GM23248 (cell line): ENCODE measurements around the gene ZNF280C. TPM values are rescaled to one million over a fixed set of nuclear protein-coding genes. Genes with fewer than 3 reads are reported as not detected.

Experiments used
- DNase-seq: peaks from one replicate; pipeline ENCODE4 v3.0.0-alpha.2; 2015
- H2AFZ ChIP-seq: fragments of 200-600 bp; sonication (generic); 2 replicates; pipeline ENCODE4 v1.6.1; 2016; ENCODE audit warnings: antibody characterized with exemption
- H3F3A ChIP-seq: fragments of 200-600 bp; sonication (generic); 2 replicates; pipeline ENCODE4 v1.6.1; 2016; ENCODE audit warnings: mild to moderate bottlenecking, antibody characterized with exemption, mixed run types; ENCODE audit not compliant: insufficient read depth
- H3K27ac ChIP-seq: fragments of 200-600 bp; sonication (generic); 2 replicates; pipeline ENCODE4 v1.5.1; 2016; ENCODE audit warnings: mild to moderate bottlenecking
- H3K27me3 ChIP-seq: fragments of 200-600 bp; sonication (generic); replicated peaks from 2 replicates; pipeline ENCODE4 v1.6.1; 2016; ENCODE audit warnings: mild to moderate bottlenecking; ENCODE audit not compliant: insufficient read depth
- H3K36me3 ChIP-seq: fragments of 200-600 bp; sonication (generic); 2 replicates; pipeline ENCODE4 v1.6.1; 2016; ENCODE audit warnings: low read depth, mild to moderate bottlenecking
- H3K4me1 ChIP-seq: fragments of 200-600 bp; sonication (generic); 2 replicates; pipeline ENCODE4 v1.6.1; 2016; ENCODE audit warnings: mild to moderate bottlenecking; ENCODE audit not compliant: insufficient read depth
- H3K4me2 ChIP-seq: fragments of 200-600 bp; sonication (generic); one replicate; pipeline ENCODE4 v1.6.1; 2016; ENCODE audit warnings: mild to moderate bottlenecking; ENCODE audit not compliant: unreplicated experiment
- H3K4me3 ChIP-seq: fragments of 200-600 bp; sonication (generic); 2 replicates; pipeline ENCODE4 v1.5.1; 2016; ENCODE audit warnings: mild to moderate bottlenecking
- H3K79me2 ChIP-seq: fragments of 200-600 bp; sonication (generic); 2 replicates; pipeline ENCODE4 v1.6.1; 2016; ENCODE audit warnings: mild to moderate bottlenecking; ENCODE audit not compliant: insufficient read depth
- H3K9ac ChIP-seq: fragments of 200-600 bp; sonication (generic); 2 replicates; pipeline ENCODE4 v1.6.1; 2016; ENCODE audit warnings: mild to moderate bottlenecking
- H3K9me2 ChIP-seq: fragments of 200-600 bp; sonication (generic); 2 replicates; pipeline ENCODE4 v1.6.1; 2016; ENCODE audit warnings: mixed run types, mild to moderate bottlenecking, moderate library complexity; ENCODE audit not compliant: insufficient read depth
- H3K9me3 ChIP-seq: fragments of 200-600 bp; sonication (generic); one replicate; pipeline ENCODE4 v1.6.1; 2017; ENCODE audit warnings: low read depth
- H4K20me1 ChIP-seq: fragments of 200-600 bp; sonication (generic); 2 replicates; pipeline ENCODE4 v1.6.0; 2016; ENCODE audit not compliant: insufficient read depth
- EZH2 ChIP-seq: fragments of 200-600 bp; sonication (generic); IDR thresholded peaks from 2 replicates; pipeline ENCODE4 v1.6.1; 2018; ENCODE audit warnings: antibody characterized with exemption, mild to moderate bottlenecking; ENCODE audit not compliant: insufficient read depth, poor library complexity, severe bottlenecking
- EZH2phosphoT487 ChIP-seq: fragments of 200-600 bp; sonication (generic); IDR thresholded peaks from 2 replicates; pipeline ENCODE4 v1.6.1; 2018; ENCODE audit warnings: antibody characterized with exemption, moderate library complexity, mild to moderate bottlenecking, low read depth; ENCODE audit not compliant: insufficient read depth
- WGBS, 2 experiments: methylation state at CpG; one replicate each; pipeline ENCODE4 v1.1.6; 2015 to 2017; ENCODE audit warnings: low lambda C conversion rate in 2 of 2, low coverage in 1 of 2; ENCODE audit errors: missing lambda C conversion rate in 2 of 2; 5-methylcytosine and 5-hydroxymethylcytosine counted together
- in situ Hi-C: fragments of 300-500 bp; cut with MboI; formaldehyde crosslinking; loops from 2 replicates; pipeline ENCODE4 v1.15.0; 2020
- polyA plus RNA-seq: library from polyadenylated mRNA; unstranded; fragments of >200 nt; fragmentation: Nextera tagmentation; extraction: Ambion mirVana; gene quantifications from 2 replicates; pipeline ENCODE4 v1.2.1, GENCODE V29; 2016
- total RNA-seq: library from RNA; depleted of rRNA; stranded (reverse); fragments of >200 nt; shearing (Covaris generic); gene quantifications from 2 replicates; pipeline ENCODE4 v1.2.3, GENCODE V29; 2014

The ZNF280C gene
- total and polyA plus RNA-seq, 2 experiments from 2014 or later: 2.0 to 3.4 TPM

DNA sequence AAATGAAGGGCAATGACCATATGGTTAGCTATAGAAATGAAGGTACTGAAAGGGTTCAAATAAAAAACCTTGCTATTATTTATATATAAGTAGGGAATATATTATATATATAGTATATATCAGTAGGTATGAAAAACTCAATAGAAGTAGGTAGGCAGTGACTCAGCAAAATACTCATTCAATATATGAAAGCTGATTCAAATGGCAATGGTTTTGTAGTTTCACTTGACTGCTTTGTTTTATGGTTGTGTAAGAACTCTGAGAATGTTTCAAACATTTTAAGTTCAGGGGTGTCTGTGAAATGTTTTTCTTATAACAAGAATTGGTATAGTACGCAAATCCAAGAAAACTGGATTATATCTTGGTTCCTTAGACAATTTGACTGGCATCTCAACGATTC, 4.1 kb downstream of the ZNF280C start:
- WGBS, 2 experiments: 100% methylated on average over 2 of the region's 2 CpGs
- Histone ChIP-seq H3K27ac (no peak overlapping the region), H3K36me3 (no peaks in the 10 kb centered on the region), H3K9me2 (no peaks in the 10 kb centered on the region), H3K9me3 (no peaks in the 10 kb centered on the region), H3K4me2 (no peak overlapping the region), H3K79me2 (peaks cover 68% of the 10 kb centered on the region), H3K4me1 (peaks cover 8% of the 10 kb centered on the region; the same call in 1 of the 2 replicates), H4K20me1 (no peaks in the 10 kb centered on the region), H3F3A (no peaks in the 10 kb centered on the region), H3K4me3 (no peak overlapping the region), H3K9ac (no peak overlapping the region), H3K27me3 (no peaks in the 10 kb centered on the region), H2AFZ (no peak overlapping the region)
- DNase-seq: peak; percentile 4
- TF ChIP-seq EZH2: no peak
- in situ Hi-C loops: no loop called here

DNA sequence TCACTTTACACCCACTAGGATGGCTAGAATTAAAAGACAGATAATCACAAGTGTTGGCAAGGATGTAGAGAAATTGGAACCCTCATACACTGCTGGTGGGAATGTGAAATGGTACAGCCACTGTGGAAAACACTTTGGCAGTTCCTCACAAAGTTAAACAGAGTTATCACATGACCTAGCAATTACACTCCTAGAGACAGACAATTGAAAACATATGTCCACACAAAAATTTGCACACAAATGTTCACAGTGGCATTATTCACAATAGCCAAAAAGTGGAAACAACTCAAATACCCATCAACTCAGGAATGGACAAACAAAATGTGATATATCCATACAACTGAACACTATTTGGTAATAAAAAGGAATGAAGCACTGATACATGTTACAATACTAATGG, 5.7 kb downstream of the ZNF280C start:
- peak; percentile 5 for DNase-seq

DNA sequence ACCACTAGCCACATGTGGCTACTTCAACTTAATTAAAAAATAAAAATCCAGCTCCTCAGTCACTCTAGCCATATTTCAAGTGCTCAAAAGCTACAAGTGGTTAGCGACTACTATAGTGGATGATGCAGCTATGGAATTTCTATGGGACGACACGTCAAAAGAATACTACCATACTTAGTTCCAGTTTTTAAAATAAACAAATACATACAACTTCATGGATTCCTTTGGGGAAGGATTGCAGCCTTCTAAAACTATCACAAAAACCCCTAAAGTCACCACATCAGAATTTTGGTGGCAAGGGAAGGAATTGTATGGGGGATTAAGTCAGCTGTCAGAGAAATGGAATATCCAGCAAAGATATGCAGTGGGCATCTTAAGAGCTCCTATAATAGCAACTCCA, 6.5 kb downstream of the ZNF280C start:
- Histone ChIP-seq H3K36me3 (no peaks in the 10 kb centered on the region), H3K4me3 (no peak overlapping the region), H3K27ac (no peak overlapping the region), H3K4me1 (peaks cover 4% of the 10 kb centered on the region; the same call in 1 of the 2 replicates), H3K79me2 (peaks cover 64% of the 10 kb centered on the region), H2AFZ (no peak overlapping the region), H3K27me3 (no peaks in the 10 kb centered on the region), H3K9me3 (no peaks in the 10 kb centered on the region), H3K9ac (no peak overlapping the region), H3K4me2 (no peak overlapping the region), H3F3A (no peaks in the 10 kb centered on the region), H3K9me2 (no peaks in the 10 kb centered on the region), H4K20me1 (no peaks in the 10 kb centered on the region)
- 95 to 100% methylated on average over 3 of the region's 3 CpGs for WGBS, 2 experiments
- DNase-seq: no peak
- TF ChIP-seq EZH2phosphoT487 (no peak), EZH2 (no peak)
- in situ Hi-C loops: no loop called here

More for the DNA sequence above, 5.7 kb downstream of the ZNF280C start:
- Histone ChIP-seq H3K9ac (no peak overlapping the region), H3K27ac (no peak overlapping the region), H3K79me2 (peaks cover 68% of the 10 kb centered on the region), H3K4me2 (no peak overlapping the region), H3K9me2 (no peaks in the 10 kb centered on the region), H3F3A (no peaks in the 10 kb centered on the region), H3K9me3 (no peaks in the 10 kb centered on the region), H2AFZ (no peak overlapping the region), H4K20me1 (no peaks in the 10 kb centered on the region), H3K36me3 (no peaks in the 10 kb centered on the region), H3K4me1 (peaks cover 8% of the 10 kb centered on the region; the same call in 1 of the 2 replicates), H3K27me3 (no peaks in the 10 kb centered on the region), H3K4me3 (no peak overlapping the region)
- in situ Hi-C loops: no loop called here
- TF ChIP-seq EZH2phosphoT487 (no peak), EZH2 (no peak)

DNA sequence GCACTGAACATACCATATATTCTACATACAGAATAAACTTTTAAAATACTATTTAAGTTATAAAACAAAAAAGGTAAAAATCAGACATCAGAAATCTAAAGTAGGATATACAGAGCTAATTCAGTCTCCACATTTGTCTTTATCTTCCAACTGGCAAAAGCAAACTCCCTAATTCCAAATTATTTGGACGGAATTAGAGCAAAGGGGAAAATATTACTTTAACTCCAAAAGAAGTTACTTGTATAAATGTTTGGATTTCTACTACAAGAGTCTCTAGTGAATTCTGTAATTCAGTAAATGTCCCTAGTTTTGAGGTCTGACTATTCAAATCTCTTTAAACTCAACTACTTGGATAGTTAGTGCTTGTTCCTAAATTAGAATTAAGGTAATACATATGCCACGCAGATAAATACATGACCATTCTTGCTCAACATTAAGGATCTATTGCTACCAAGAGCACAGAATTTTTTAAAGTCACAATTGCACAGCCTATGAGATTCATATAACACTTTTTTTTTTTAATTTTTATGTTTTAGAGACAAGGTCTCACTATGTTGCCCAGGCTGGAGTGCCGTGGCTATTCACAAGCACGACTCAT, 7.3 kb downstream of the ZNF280C start:
- H3K9ac ChIP-seq: no peak overlapping the region

DNA sequence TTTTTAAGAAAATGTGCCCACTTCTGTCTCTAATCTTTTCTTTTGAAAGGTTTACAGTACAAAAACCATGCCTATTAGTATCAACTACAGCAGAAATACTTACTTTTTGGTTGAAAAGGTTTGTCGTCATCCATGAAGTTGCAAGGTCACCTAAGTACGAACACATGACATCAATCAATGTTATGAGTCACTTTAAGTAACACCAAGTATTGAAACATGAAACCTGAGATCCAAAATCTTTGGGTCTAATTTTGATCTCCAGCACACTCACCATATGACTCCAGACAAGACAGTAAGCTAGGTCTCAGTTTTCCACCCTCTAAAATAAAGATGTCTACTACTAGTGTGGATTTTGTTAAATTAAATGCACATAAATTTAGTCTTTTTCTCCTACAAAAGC, 8.4 kb downstream of the ZNF280C start:
- DNase-seq: peak; percentile 2
- no peak for TF ChIP-seq EZH2

More for the DNA sequence above, 7.3 kb downstream of the ZNF280C start:
- whole genome bisulfite sequencing, 2 experiments: 82% methylated on average over 4 of the region's 4 CpGs
- H3K9me2 ChIP-seq: no peaks in the 10 kb centered on the region
- H3K9me3 ChIP-seq: no peaks in the 10 kb centered on the region
- in situ Hi-C loops: no loop called here
- no peak overlapping the region for H3K4me3 ChIP-seq
- no peak overlapping the region for H3K4me2 ChIP-seq
- no peaks in the 10 kb centered on the region for H3K4me1 ChIP-seq
- peaks cover 56% of the 10 kb centered on the region for H3K79me2 ChIP-seq
- H4K20me1 ChIP-seq: no peaks in the 10 kb centered on the region
- H3K27me3 ChIP-seq: no peaks in the 10 kb centered on the region
- H3F3A ChIP-seq: no peaks in the 10 kb centered on the region
- DNase-seq: no peak
- H2AFZ ChIP-seq: no peak overlapping the region
- no peak overlapping the region for H3K27ac ChIP-seq
- H3K36me3 ChIP-seq: no peaks in the 10 kb centered on the region
- TF ChIP-seq EZH2 (no peak), EZH2phosphoT487 (no peak)

More for the DNA sequence above, 8.4 kb downstream of the ZNF280C start:
- 68 to 71% methylated on average over 2 of the region's 2 CpGs for WGBS, 2 experiments
- H3K27me3 ChIP-seq: no peaks in the 10 kb centered on the region
- H3K27ac ChIP-seq: no peak overlapping the region
- no peaks in the 10 kb centered on the region for H3K36me3 ChIP-seq
- no peaks in the 10 kb centered on the region for H3K9me3 ChIP-seq
- H3K4me1 ChIP-seq: no peaks in the 10 kb centered on the region
- no peak overlapping the region for H3K4me2 ChIP-seq
- no peak overlapping the region for H3K4me3 ChIP-seq
- no peaks in the 10 kb centered on the region for H4K20me1 ChIP-seq
- in situ Hi-C loops: no loop called here
- no peaks in the 10 kb centered on the region for H3F3A ChIP-seq
- no peak overlapping the region for H2AFZ ChIP-seq
- peaks cover 45% of the 10 kb centered on the region for H3K79me2 ChIP-seq
- no peaks in the 10 kb centered on the region for H3K9me2 ChIP-seq
- no peak overlapping the region for H3K9ac ChIP-seq
